SW 1271 (cell line): Measurements from ENCODE around the gene IQSEC1.
A peak's percentile ranks its signal among the peaks of the same experiment; 100 is the strongest.
"Not testable (repeated sequence)": the region's sequence is repeated elsewhere in the genome, so short reads cannot be mapped to it uniquely, and the experiment has no call there.

Source experiments
- DNase-seq, 2 experiments: peaks; one replicate each; lab custom pipeline; 2025; lab: John Stamatoyannopoulos, UW

IQSEC1 gene

DNA sequence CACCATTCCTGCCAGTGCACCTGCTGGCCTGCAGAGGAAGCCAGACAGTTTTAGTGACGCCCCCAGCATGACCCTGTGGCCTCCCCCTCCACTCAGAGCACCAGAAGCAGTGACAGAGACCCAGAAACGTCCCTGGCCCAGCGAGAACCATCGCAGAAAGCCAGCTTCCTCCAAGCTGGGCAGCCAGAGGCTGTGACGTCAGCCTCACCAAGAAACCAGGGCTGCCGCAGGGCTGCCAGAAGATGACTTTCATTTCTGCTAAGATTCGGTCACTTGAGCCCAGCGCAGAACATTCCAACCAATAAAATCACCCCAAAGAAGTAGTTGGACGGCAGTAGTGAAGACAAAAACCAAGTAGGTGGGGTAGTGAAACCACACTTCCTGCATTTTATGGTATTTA is 202.3 kb downstream of the IQSEC1 start:
- no peak for DNase-seq

DNA sequence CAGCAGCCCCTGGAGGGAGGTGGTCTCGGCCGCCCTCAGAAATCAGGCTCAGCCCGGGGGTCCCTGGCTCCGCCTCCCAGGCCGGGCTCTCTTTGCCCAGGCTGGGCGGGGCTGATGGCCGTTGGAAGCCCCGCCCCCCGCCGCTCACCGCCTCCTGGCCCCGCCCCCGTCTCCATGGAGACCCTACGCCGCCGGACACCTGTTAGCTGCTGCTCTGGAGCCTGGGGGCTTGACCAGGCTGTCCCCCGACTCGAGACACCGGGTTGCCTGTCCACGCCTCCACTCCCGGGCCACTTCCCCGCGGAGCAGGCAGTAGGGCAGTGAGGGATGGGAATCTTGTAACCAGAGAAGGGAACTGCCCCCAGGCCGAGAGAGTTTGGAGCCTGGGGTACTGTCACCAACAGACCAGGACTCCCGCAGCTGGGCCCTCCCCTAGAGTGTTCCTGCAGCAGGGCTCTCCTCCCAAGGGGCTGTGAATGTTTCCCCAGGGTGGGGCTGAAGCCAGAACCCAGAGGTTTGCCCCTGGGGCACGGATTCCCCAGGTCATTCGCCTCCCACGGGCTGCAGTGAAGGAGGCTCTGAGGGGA is 204.1 kb downstream of the IQSEC1 start:
- no peak for DNase-seq

DNA sequence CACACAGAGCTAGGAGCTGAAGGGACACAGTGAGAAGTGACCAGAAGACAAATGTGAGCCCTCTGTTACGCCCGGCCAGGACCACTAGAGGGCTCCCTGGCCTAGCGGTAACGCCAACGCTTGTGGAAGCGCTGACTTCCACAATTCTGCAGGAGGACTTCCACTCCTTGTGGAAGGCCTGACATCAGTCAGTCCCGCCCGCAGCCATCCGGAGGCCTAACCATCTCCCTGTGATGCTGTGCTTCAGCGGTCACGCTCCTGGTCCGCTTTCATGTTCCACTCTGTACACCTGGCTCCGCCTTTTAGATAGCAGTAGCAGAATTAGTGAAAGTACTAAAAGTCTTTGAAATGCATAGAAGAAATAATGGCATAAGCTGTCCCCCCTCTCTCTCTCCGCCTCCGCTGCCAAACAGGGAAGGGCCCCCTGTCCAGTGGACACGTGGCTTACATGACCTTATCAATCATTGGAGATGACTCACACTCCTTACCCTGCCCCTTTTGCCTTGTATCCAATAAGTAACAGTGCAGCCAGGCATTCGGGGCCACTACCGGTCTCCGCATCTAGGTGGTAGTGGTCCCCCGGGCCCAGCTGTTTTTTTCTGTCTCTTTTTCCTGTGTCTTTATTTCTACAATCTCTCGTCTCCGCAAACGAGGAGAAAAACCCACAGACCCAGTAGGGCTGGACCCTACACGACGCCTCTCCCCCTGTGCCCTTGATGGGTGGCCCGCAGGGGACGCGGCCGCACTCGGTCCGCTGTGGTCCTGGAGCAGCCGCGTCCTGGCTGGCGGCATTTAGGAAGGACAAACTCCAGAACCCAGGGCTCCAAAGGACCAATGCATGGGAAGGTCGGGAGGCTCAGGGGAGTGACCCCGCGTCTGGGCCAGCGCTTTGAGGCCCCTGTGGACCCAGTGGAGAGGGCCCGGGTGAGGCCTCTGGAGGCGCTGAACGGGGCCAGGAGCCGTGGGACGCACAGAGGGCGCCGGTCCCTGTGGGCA is 204.9 kb downstream of the IQSEC1 start:
- DNase-seq = peak; percentile 46 to 79

DNA sequence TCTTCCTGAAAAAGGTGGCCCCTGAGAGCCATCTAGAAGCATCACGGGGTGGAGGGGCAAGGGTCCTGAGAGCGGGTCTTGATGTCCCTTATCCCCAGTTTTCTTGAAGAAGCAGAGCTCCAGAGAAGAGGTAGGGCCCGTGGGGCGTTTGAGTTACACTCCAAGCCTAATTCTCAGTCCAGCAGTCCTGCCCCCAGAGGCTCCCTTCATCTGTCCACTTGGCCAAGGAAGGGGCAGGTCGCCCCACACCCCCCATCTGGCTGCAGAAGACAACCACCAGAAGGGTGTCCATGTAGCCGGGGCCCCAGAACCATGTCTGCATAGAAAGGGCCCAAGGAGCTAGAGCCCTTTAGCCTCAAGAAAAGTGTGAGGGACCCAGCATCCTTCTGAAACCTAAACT is 206.4 kb downstream of the IQSEC1 start:
- DNase-seq = no peak

DNA sequence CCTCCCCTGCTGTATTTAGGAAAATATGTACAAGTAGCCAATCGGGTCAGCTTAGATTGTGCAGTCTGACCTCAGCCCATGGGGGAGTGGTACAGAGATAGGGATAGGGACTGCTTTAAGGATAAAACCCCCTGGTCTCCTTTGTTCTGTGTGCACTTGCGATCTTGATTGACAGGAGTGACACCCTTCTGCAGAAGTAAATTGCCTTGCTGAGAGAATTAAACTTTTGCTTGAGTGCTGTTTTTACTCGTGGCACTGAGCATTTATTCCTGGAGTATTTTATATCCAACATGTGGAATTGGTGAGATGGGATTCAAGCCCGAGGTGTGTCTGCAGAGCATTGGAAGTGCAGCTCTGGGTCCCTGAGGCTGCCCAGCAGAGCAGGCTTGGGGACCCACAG is 208.0 kb downstream of the IQSEC1 start:
- DNase-seq = no peak

- DNase-seq = no peak
Observed at GRCh38 chr3:12862387-12862786, 210.8 kb downstream of the IQSEC1 start.

- DNase-seq = no peak
Observed at GRCh38 chr3:12861611-12862010, 211.6 kb downstream of the IQSEC1 start.

- DNase-seq = no peak
Observed at GRCh38 chr3:12859840-12860239, 213.4 kb downstream of the IQSEC1 start.

DNA sequence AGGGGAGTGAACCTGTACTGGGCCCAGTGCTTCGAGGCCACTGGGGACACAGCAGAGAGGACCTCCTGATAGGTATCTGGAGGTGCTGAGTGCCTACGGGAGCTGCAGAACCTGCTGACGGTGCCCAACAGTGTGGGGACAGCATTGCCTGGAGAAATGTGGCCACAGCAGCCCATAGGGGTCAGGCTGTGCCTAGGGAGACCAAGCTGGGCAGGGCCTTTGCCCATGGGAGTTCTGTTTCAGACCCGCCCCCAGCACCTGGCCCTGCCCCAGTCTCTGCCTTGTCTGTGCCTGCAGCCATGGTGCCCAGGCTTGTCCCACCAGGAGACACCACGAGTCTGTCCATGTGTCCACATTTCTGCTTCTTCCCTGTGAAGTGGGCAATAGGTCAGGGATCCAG is 216.6 kb downstream of the IQSEC1 start:
- DNase-seq = no peak

DNA sequence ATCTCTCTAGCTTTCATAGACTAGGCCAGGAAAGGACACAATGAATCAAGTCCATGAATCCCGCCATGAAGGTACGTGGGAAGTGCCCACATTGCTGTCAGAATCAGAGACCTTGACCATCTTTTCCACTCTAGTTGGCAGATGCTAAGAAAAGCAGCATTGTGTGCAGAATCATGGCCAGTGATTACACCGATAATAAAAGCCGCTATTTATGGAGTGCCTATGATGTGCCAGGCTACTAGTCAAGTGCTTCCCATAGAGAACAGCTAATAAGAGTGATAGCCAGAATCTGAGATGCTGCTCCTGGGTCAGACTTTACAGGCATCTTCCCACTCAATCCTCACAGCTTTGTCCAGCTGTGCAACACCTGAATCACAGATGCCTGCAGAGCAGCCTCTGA is 218.7 kb downstream of the IQSEC1 start:
- DNase-seq = no peak

GRCh38 chr3:12853847-12854246 is 219.4 kb downstream of the IQSEC1 start:
- not testable (repeated sequence) for DNase-seq

DNA sequence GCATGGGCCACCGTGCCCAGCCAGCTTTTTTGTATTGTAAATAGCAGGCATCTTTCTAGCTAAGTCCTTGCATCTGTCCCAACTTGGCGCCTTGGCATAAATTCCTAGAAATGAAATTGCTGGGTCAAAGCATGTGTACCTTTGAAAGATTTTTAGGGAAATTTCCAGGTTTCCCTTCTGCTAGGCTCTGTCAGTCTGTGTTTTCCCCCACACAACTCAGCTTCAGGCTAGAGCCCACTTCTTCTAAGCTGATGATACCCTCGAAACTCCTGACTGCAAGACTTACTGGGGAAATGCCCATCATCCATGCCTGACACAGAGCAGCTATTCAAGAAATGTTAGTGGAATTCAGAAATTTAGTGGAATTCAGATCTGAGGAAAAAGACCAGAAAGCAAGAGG is 221.0 kb downstream of the IQSEC1 start:
- DNase-seq = no peak
